K562 (cell line): ENCODE results near the gene TRAF3. TPM values are rescaled to one million over a fixed set of nuclear protein-coding genes. Genes with fewer than 3 reads are reported as not detected.

Experiments
- ATAC-seq: fragments of 200-7000 bp; cut with Tn5 transposase; 3 replicates; pipeline ENCODE4 v1.9.1; 2020; ENCODE audit warnings: moderate library complexity
- BruUV-seq: library from RNA; stranded (reverse); fragments of 400-500 nt; replicated peaks from 2 replicates; lab custom pipeline; 2021; lab: Mats Ljungman, UMichigan
- CTCF ChIA-PET: fragments of 300-600 bp; formaldehyde crosslinking; extraction: SDS; loops from one replicate; lab custom pipeline; 2021; ENCODE audit warnings: low intra/inter-chr PET ratio; lab: Yijun Ruan, JAX
- POLR2A ChIA-PET: fragments of 300-600, 350-650 bp; sonication (Branson Sonifier 250); formaldehyde crosslinking; extraction: SDS; loops from one replicate; lab custom pipeline; 2021; ENCODE audit warnings: antibody characterized with exemption, inconsistent platforms; lab: Yijun Ruan, JAX
- DNase-seq, 4 experiments: peaks; one replicate each; pipeline versions ENCODE4 v3.0.0 to v3.0.0-alpha.2; 2011 to 2018; ENCODE audit warnings: low spot score in 3 of 4, mixed read lengths in 3 of 4; ENCODE audit errors: extremely low read depth in 1 of 4
- FAIRE-seq: peaks from 2 replicates; lab custom pipeline; 2011; peaks lifted over from hg19 to GRCh38; lab: Jason Lieb, UNC
- H2AFZ ChIP-seq: 2 replicates; pipeline ENCODE4 v1.6.0; 2011; ENCODE audit warnings: low read depth, low read length, control low read depth, inconsistent platforms
- H3K27ac ChIP-seq: fragments of 200-600 bp; 3 replicates; pipeline ENCODE4 v1.8.0; 2011; ENCODE audit warnings: low read depth, mild to moderate bottlenecking, control low read depth, inconsistent platforms, low read length, moderate library complexity, mixed read lengths; ENCODE audit errors: extremely low read depth
- H3K27me3 ChIP-seq, 2 experiments: fragments of 300-600 bp in 1 of 2; 2 replicates in 1 of 2; 3 replicates in 1 of 2; pipeline versions ENCODE4 v1.6.0 to v1.8.0; 2011; ENCODE audit warnings: inconsistent platforms in 2 of 2, low read length in 2 of 2, mild to moderate bottlenecking in 1 of 2, mixed read lengths in 1 of 2, moderate library complexity in 1 of 2; ENCODE audit not compliant: control insufficient read depth in 2 of 2, insufficient read depth in 2 of 2
- H3K36me3 ChIP-seq: fragments of 300-600 bp; 3 replicates; pipeline ENCODE4 v1.8.0; 2011; ENCODE audit warnings: mild to moderate bottlenecking, low read length, inconsistent platforms; ENCODE audit not compliant: control insufficient read depth, insufficient read depth
- H3K4me1 ChIP-seq, 2 experiments: fragments of 200-600 bp in 1 of 2; replicated peaks in 1 of 2; 2 replicates in 1 of 2; 3 replicates in 1 of 2; pipeline versions ENCODE4 v1.5.1 to v1.8.0; 2011; ENCODE audit warnings: inconsistent platforms in 2 of 2, low read length in 2 of 2, mild to moderate bottlenecking in 1 of 2, mixed read lengths in 1 of 2, moderate library complexity in 1 of 2; ENCODE audit not compliant: control insufficient read depth in 2 of 2, insufficient read depth in 2 of 2
- H3K4me2 ChIP-seq: 2 replicates; pipeline ENCODE4 v1.6.1; 2011; ENCODE audit warnings: low read length, control low read depth, inconsistent platforms, mixed read lengths; ENCODE audit not compliant: insufficient read depth
- H3K4me3 ChIP-seq: fragments of 200-600 bp; sonication (generic), shearing (Covaris generic); 2 replicates; pipeline ENCODE4 v1.5.1; 2016; ENCODE audit warnings: control low read depth, inconsistent platforms
- H3K79me2 ChIP-seq: fragments of 200-600 bp; 3 replicates; pipeline ENCODE4 v1.8.0; 2011; ENCODE audit warnings: low read length, inconsistent platforms; ENCODE audit not compliant: control insufficient read depth, insufficient read depth
- H3K9ac ChIP-seq, 2 experiments: 2 replicates each; pipeline versions ENCODE4 v1.6.0 to v1.6.1; 2011; ENCODE audit warnings: low read depth in 2 of 2, low read length in 2 of 2, control low read depth in 1 of 2, inconsistent platforms in 1 of 2, mild to moderate bottlenecking in 1 of 2, mixed read lengths in 1 of 2; ENCODE audit not compliant: insufficient read depth in 1 of 2
- H3K9me1 ChIP-seq: one replicate; pipeline ENCODE4 v1.6.0; 2011; ENCODE audit warnings: inconsistent platforms, mild to moderate bottlenecking, low read length, moderate library complexity; ENCODE audit not compliant: control insufficient read depth, insufficient read depth
- H3K9me3 ChIP-seq: replicated peaks from 2 replicates; pipeline ENCODE4 v1.5.1; 2011; ENCODE audit warnings: low read depth, low read length, inconsistent platforms; ENCODE audit not compliant: control insufficient read depth, insufficient read depth
- H4K20me1 ChIP-seq: replicated peaks from 2 replicates; pipeline ENCODE4 v1.6.1; 2011; ENCODE audit warnings: low read length, inconsistent platforms, mixed read lengths; ENCODE audit not compliant: control insufficient read depth, insufficient read depth
- POLR2AphosphoS2 ChIP-seq: IDR thresholded peaks from 2 replicates; pipeline ENCODE4 v1.6.1; 2012; ENCODE audit warnings: low read length, improper control_type of control experiment
- POLR2G ChIP-seq: fragments of 200-400 bp; formaldehyde crosslinking; IDR thresholded peaks from 2 replicates; pipeline ENCODE4 v1.6.1; 2017; ENCODE audit warnings: low read depth, mild to moderate bottlenecking, antibody characterized with exemption, low read length, moderate library complexity
- WGBS: fragments of 100-300 bp; shearing (Covaris generic); methylation state at CpG from one replicate; pipeline ENCODE4 v1.1.6; 2016; ENCODE audit warnings: low coverage, mixed read lengths; ENCODE audit not compliant: insufficient coverage; ENCODE audit errors: missing lambda C conversion rate; 5-methylcytosine and 5-hydroxymethylcytosine counted together
- in situ Hi-C: fragments of 300-500 bp; cut with MboI; formaldehyde crosslinking; loops from 4 replicates; pipeline ENCODE4 v1.15.0; 2018; ENCODE audit warnings: inconsistent platforms, mixed read lengths
- intact Hi-C: fragments of 100-400 bp; cut with micrococcal nuclease; formaldehyde crosslinking; loops from 2 replicates; pipeline ENCODE4 v1.14.2; 2022
- polyA plus RNA-seq, 8 experiments: library from polyadenylated mRNA; depleted of rRNA in 4 of 8; stranded (reverse) in 5 of 8; unstranded in 3 of 8; fragments of >200 nt; fragmentation: Nextera tagmentation in 2 of 8; fragmentation: Illumina TruSeq in 1 of 8; extraction: Ambion mirVana in 2 of 8; extraction: Trizol in 1 of 8; gene quantifications; 2 replicates each; pipeline versions ENCODE4 v1.2.1 to v1.2.3, GENCODE V29; 2011 to 2014; ENCODE audit warnings: inconsistent platforms in 1 of 8, missing spikeins in 1 of 8
- total RNA-seq, 7 experiments: library from RNA; depleted of rRNA in 6 of 7; stranded (reverse); fragments of >200 nt in 6 of 7; fragmentation: Illumina TruSeq in 2 of 7; extraction: Trizol in 2 of 7; gene quantifications; 2 replicates each; pipeline versions ENCODE4 v1.2.1 to v1.2.3, GENCODE V29; 2011 to 2021; ENCODE audit warnings: low replicate concordance in 1 of 7

TRAF3 gene
- total and polyA plus RNA-seq, 9 of the 15 experiments (the other 6 are each of a cell fraction or from before 2014, with no cell fraction given): 0.52 to 21.3 (median 9.9) TPM

GRCh38 chr14:102737402-102738372 lies 39.6 kb upstream of the TRAF3 start:
- intact Hi-C loops (no loop called here), in situ Hi-C loops (no loop called here)
- Histone ChIP-seq H3K4me2 (no peak overlapping the region), H3K4me1 (no peaks in the 10 kb centered on the region), H3K4me3 (no peak overlapping the region), H2AFZ (no peak overlapping the region), H3K27me3 (no peaks in the 10 kb centered on the region), H3K36me3 (peaks cover 13% of the 10 kb centered on the region; the same call in 1 of the 3 replicates), H3K9ac (peak overlapping the region in 1 of 2 experiments; percentile 5; a peak in 1 of 4 replicates), H3K9me1 (no peaks in the 10 kb centered on the region), H3K79me2 (no peaks in the 10 kb centered on the region), H3K27ac (no peak overlapping the region), H3K9me3 (no peaks in the 10 kb centered on the region; the same call in 1 of the 2 replicates), H4K20me1 (no peaks in the 10 kb centered on the region)
- 94% methylated on average over 14 of the region's 18 CpGs for WGBS
- ATAC-seq (no peak; the same call in none of the 3 replicates), FAIRE-seq (no peak), DNase-seq (no peak)
- POLR2A ChIA-PET: no interaction called here
- no TSS peak for BruUV-seq
- CTCF ChIA-PET: no interaction called here
- TF ChIP-seq POLR2G: peak; percentile 49; the same call in 1 of the 2 replicates
- TF ChIP-seq POLR2AphosphoS2: no peak; the same call in 1 of the 2 replicates
